GM12874 (cell line): Measurements from ENCODE around the gene KIZ.

Experiments
- TF ChIP-seq, protein P1 (sequence below): IDR thresholded peaks from 2 replicates; pipeline ENCODE4 v1.5.1; 2011; ENCODE audit warnings: low read depth, mild to moderate bottlenecking, control low read depth, low read length, moderate library complexity; ENCODE audit not compliant: insufficient read depth

The KIZ gene

DNA sequence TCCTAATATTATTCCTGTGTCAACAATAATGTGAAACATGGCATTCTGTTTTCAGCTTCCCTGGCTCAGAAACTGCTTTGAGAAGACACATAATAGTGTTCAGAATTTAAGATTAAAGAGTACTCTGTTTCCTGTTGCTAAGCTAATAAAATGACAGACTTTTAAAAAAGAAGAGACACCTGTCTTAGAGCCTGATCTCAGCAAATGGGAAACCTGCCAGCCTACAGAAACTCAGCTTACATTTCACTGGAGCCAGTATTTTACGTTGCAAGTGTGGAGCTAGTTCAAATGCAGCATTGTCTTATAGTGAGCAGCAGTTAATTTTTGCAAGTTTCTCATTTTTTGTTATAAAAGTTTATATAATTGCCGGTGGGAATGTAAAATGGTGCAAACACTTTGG is 28.8 kb downstream of the KIZ start:
- TF ChIP-seq, protein P1, sequence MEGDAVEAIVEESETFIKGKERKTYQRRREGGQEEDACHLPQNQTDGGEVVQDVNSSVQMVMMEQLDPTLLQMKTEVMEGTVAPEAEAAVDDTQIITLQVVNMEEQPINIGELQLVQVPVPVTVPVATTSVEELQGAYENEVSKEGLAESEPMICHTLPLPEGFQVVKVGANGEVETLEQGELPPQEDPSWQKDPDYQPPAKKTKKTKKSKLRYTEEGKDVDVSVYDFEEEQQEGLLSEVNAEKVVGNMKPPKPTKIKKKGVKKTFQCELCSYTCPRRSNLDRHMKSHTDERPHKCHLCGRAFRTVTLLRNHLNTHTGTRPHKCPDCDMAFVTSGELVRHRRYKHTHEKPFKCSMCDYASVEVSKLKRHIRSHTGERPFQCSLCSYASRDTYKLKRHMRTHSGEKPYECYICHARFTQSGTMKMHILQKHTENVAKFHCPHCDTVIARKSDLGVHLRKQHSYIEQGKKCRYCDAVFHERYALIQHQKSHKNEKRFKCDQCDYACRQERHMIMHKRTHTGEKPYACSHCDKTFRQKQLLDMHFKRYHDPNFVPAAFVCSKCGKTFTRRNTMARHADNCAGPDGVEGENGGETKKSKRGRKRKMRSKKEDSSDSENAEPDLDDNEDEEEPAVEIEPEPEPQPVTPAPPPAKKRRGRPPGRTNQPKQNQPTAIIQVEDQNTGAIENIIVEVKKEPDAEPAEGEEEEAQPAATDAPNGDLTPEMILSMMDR = no peak

DNA sequence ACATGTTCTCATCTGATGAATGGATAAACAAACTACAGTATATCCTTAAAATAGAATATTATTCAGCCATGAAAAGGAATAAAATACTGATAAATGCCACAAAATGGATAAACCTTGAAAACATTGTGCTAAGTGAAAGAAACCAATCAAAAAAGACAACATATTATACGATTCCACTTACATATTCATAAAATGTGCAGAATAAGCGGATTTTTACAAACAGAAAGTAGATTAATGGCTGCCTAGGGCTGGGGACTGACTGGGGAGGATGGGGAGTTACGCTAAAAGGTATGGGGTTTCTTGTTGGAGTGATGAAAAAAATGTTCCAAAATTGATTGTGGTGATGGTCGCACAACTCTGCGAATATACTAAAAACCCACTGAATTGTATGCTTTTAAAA is 29.4 kb downstream of the KIZ start:
- TF ChIP-seq, protein P1 = no peak

DNA sequence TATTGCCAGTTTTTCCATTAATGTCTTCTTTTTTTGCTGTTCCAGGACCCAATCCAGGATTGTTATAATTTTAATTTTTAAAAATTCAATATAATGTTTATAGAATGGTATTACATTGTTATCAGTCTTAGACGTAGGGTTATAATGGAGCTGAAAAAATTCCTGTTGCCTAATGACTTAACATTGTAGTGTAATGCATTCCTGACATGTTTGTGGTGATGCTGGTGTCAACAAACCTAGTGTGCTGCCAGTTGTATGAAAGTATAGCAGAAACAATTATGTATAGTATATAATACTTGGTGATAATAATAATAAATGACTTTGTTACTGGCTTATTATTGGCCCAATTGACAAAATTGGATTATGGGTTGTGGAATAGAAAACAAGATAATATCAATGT is 30.4 kb downstream of the KIZ start:
- TF ChIP-seq, protein P1 = no peak

DNA sequence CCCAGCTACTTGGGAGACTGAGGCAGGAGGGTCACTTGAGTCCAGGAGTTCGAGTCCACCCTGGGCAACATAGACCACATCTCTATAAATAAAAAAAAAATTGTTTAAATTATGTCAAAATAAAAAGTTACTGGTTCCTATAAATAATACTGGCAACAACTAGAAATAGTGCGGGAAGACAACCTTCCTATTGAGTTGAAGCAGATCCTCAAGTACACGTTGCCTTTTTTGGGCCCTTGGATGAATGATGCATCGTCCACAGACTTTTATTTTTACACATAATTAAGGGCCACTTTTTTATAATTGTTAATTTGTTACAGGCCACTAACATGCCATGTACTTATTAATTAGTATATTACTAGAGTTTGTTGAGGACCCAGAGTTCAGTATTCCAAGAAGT is 31.1 kb downstream of the KIZ start:
- TF ChIP-seq, protein P1 = no peak

DNA sequence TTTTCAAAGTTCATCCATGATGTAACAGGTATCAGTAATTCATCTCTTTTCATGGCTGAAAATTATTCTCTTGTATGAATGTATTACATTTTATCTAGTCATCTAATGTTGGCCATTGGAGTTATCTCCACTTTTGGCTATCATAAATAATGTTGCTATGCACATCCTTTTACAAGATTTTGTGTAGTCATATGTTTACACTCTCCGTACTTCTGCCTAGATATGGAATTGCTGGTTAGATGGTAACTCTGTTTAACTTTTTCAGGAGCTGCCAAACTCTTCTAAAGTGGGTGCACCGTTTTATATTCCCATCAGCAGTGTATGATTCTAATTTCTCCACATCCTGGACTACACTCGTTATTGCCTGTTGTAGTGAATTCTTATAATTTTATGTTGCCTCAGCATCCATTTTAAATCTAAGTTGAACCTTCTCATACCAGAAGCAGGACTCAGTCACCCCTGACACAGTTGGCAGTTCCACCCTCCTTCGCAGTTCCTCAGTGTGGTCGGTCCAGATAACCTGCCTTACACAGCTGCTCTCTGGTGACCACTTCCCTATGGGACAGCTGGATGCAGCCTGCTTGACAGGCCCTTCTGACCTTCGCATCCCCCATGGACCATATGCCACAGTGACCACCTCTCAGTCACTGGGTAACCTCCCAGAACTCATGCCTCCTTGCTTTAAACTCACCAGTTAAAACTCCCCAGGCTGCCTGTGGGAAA is 33.9 kb downstream of the KIZ start:
- TF ChIP-seq, protein P1 = no peak

DNA sequence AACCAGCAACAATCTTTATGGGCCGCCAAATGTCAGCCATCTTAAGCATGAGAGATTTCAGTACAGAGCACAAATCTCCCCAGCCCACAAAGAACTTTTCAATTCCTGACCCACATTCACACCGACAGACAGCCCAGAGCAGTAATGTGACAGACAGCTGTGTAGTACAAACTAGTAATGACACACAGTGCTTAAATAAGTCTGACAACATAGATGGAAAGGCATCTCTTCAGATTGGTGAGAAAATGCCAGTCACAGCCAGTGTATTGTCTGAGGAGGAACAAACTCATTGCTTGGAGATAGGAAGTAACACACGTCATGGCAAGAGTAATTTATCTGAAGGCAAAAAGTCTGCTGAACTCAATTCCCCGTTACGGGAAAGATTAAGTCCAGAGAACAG is 36.0 kb downstream of the KIZ start:
- TF ChIP-seq, protein P1 = no peak

DNA sequence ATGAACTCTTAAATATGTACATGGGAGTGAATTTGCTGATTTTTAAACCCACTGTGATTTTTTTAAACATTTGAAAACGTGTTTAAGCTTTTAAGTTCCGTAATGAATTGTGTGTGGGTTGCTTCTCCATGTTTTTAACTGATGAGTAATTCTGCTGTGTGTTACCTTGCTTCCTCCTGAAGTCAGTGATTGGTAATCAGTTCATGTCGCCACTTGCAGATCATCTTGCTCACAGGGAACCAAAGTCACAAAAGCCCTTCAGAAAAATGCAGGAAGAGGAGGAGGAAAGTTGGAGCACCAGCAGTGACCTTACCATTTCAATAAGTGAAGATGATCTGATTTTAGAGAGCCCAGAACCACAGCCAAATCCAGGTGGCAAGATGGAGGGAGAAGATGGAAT is 36.7 kb downstream of the KIZ start:
- TF ChIP-seq, protein P1 = no peak
